ENCODE data around the gene KAT7.
"Not testable (repeated sequence)": the region's sequence is repeated elsewhere in the genome, so short reads cannot be mapped to it uniquely, and the experiment has no call there.

Gene KAT7

DNA sequence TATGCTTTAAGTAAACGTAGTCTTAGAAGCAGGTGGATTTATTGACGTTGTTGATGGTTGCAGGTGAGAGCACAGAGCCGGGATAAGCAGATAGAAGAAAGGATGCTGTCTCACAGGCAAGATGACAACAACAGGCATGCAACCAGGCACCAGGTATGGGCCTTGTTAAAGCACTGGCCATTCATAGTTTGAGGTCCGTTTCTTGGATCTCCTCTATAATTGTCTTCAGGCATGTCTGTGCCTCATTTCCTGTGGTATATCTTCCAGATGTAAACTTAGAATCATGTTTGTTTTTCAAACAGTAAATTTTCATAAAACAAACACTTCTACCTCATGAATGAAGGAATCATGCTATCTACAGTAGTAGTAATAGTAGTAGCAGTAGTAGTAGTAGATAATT is 20.6 kb downstream of the KAT7 start:
- no peak for DNase-seq (ENCODE audit: low read depth in 2 of 2)

DNA sequence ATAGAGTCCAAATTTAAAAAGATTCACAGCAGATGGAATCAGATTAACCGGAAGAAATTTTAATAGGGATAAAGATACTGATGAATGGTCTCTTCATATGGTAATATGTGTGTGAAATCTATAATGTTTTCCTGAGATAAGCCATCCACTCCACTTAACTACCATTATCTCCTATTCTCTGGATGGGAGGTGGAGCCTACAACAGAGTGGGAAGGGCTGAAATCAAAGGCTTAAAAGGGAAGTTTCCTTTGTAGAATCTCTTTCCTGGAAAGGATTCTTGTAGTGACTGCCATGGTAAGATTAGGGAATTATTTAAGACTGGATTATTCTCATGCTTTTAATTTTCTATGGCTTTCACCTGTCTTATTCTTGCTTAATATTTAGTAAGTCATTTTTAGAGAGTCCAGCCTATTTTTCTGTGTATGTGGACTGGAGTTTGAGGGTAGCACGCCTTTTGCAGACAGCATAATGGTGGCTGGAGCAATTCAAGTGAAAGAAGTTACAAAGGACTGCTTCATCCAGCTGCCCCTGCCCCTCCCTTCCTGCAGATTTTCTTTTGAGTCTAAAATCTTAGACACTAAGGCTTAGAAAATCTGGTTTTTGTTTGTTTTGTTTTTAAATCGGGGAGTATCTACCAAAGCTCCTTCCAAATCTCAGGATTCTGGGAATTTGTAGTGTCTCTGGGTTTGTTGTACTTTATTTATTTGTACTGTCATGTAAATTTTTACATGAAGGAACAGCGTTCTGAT is 26.5 kb downstream of the KAT7 start:
- DNase-seq (ENCODE audit: low read depth in 2 of 2): no peak

DNA sequence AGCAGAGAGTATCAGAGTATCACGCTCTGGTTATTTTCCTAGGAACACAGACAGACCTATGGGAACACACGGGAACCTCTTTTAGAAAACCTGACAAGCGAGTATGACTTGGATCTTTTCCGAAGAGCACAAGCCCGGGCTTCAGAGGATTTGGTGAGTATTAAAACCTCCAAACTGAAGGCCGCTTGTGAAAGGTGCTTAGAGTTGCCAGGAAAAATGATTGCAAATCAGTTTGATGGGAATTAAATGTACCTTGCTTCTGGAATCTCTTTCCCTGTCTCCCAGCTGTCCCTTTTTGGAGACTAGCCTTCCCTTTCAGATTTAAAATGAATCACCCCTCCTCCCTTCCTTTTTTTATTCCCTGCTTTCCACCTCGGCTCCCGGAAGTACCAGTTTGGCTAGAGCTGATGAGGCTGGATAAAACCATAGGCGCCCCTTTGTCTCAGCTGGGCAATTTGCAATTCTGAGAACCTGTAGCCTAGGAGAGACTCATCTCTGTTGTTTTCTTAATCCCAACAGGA is 27.3 kb downstream of the KAT7 start:
- no peak for DNase-seq (ENCODE audit: low read depth in 2 of 2)

DNA sequence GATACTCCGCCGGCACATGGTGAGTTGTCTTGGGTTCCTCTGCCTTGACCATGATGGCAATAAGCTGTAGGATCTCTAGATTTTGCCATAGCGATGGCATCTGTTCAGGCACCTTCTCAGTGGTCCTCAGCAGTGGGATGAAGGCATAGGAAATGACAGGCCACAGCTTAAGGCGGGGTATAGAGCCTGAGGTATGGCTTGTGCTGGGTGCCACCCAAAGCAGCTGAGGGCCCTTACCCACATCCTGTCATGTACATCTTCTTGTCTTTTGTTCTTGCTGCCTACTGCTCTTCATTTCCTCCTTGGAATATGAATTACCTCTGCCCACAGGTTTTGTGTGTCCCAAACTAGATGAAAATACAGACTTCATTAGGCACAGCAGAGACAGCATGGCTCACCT is 29.5 kb downstream of the KAT7 start:
- peak in 1 of 2 donors; percentile 18 for DNase-seq (ENCODE audit: low read depth in 2 of 2)

DNA sequence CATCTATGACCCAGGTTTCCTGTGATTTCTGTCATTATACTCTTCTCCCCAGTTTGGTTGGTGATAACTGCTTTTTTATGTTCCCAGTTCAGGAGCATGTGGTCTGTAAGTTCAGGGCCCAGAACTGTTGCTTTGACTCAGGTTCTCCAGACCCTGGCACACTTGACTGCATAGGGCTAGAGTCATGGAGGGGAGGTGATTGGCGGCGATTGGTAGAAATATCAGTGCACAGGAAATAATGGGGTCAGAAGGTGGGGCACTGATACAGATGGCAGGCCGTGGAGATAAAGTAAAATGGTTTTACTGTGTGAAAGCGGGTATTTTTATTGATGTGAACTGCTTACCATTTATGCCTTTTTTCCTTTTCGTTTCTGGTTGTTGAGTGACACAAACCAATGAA is 30.7 kb downstream of the KAT7 start:
- no peak for DNase-seq (ENCODE audit: low read depth in 2 of 2)

DNA sequence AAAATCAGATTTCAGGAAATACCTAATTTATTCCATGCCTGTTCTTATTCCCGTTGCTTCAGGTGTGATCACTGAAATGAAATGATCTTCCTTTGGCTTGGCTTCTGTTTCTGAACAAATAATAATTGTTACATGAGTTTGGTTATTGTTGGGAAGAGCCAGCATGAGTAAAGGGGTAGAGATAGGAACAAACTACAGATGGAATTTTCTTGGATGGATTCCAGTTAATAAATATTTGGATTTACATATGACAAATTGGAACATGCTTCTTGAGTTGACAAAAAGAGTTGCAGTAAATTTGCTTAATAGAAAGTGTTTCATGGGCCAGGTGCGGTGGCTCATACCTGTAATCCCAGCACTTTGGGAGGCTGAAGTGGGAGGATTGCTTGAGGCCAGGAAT is 31.2 kb downstream of the KAT7 start:
- no peak for DNase-seq (ENCODE audit: low read depth in 2 of 2)

DNA sequence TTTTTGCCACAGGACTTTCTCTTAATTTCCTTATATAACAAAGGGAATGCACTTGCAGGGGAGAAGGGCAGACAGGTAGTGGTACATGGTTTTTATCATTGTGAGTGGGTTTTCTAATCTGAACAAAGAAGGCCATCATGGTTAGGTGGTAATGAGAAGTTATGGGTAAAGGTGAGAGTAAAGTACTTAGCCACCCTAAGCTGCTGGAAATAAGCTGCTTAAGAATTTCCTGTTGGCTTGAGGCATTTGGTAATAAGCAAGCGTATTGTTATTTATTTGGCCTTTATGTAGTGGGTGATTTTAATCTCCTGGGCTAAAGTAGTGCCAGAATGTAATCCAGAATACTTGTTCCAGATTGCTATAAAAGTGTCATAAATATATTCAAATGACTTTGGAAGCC is 32.3 kb downstream of the KAT7 start:
- no peak for DNase-seq (ENCODE audit: low read depth in 2 of 2)

DNA sequence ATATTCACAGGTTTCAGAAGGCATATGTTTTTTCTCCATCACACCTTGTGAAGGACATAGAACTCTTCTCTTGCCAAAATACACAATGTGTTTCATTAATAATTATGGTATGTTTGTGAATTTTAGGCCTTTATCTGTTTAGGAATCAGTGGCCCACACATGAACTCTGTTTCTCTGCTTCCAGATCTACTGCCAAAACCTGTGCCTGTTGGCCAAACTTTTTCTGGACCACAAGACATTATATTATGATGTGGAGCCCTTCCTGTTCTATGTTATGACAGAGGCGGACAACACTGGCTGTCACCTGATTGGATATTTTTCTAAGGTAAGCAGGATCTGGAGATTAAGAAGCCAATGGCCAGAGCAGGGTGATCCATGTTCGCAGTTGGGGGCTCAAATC is 33.0 kb downstream of the KAT7 start:
- no peak for DNase-seq (ENCODE audit: low read depth in 2 of 2)

DNA sequence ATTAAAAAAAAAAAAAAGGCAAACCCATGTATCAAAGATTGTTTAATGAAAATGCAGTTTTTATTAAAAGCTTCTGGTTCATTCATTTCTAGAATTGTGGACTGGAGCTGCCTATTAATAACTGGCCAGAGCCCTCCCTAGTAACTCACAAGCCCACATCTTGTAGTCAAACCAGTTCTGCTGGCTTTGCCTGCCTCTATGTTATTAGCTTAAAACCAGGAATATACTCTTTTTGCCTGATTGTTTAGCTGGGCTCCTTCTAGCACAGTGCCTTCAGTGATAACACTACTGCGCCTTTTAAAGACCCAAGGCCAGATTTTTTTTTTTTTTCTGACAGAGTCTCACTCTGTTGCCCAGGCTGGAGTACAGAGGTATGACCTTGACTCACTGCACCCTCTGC is 33.4 kb downstream of the KAT7 start:
- no peak for DNase-seq (ENCODE audit: low read depth in 2 of 2)

DNA sequence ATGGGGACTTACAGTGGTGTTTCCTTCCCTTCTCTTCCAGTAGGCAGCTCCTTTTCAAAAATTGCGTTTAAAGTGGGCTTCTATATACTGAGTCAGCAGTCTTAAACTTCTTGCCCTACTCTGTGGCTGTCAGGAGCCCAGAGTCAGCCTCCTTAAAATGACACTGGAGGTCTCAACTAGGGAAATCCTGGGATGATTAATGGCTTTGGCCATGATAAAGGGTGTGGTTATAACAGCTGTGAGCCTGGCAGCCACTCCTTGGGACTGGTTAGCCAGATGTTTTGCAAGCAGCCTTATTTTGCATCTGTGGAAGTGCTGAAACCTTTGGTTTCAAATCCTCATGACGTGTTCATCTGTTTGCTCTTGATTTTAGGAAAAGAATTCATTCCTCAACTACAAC is 34.3 kb downstream of the KAT7 start:
- DNase-seq (ENCODE audit: low read depth in 2 of 2): no peak

DNA sequence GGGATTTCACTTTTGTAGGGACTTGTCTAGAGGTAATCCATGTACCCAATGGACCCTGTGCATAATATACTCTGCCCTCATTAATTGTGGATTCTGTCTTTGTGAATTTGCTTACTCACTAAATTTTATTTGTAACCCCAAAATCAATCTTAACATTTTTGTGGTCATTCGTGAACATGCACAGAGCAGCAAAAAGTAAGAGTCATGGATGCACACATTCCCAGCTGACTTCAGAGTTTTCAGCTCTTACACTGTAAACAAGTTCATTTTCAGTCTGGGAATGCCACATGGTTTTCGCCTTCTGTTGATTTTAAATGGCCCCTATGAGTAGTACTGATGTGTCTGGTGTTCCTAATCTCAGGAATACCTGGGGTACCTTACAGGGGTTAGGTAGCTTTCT is 35.1 kb downstream of the KAT7 start:
- no peak for DNase-seq (ENCODE audit: low read depth in 2 of 2)

DNA sequence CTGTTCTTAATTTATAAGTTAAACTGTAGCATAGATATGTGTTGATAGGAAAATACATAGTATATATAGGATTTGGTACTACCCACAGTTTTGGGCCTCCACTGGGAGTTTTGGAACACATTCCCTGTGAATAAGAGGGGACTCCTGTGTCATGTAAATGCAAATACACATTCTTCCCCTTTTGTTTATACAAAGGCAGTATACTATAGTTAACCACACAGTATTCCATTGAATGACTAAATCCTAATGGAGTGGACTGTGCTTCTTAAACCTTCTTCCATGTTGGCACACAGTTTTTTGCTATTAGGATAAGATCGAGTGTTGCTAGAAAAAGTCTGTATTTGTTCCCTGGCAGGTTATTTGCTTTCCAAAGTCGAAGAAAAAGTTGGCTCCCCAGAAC is 37.2 kb downstream of the KAT7 start:
- DNase-seq (ENCODE audit: low read depth in 2 of 2): no peak

DNA sequence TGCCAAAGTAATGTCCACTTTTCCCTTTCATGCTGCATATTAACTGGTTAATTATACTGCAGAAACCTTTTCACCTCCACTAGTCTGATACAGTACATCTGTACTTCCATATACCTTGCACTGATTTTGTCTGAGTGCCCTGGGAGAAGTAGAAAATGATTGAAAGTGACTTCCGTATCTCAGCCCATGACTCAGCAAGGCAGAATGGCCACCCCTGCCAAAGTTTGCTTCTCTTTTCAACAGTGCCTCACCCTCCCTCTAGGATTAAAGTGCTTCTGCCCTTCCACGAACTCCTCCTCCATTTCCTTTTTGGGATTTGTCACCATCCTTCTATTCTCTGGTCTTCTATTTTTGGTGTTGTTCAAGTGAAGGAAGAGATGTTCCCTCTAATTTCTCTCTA is 39.8 kb downstream of the KAT7 start:
- not testable (repeated sequence) for DNase-seq (ENCODE audit: low read depth in 2 of 2)

DNA sequence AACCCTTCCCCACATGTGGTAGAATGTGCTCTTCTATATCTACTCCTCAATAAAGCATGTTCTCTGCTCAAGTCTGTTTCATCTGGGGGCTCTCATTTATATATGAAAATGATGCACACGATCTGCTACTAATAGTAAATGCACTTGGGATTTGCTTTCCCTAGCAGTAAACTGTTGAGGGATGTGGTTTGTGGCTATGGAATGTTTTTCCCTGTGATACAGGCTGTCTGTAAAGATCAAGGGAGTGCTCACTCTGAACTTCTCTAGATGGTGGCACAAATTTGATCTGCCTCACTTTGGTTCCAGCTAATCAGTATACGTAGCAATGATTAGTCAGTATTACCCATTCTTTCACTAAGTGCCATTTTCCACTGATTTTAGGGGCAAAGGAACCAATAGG is 40.5 kb downstream of the KAT7 start:
- DNase-seq (ENCODE audit: low read depth in 2 of 2): no peak

DNA sequence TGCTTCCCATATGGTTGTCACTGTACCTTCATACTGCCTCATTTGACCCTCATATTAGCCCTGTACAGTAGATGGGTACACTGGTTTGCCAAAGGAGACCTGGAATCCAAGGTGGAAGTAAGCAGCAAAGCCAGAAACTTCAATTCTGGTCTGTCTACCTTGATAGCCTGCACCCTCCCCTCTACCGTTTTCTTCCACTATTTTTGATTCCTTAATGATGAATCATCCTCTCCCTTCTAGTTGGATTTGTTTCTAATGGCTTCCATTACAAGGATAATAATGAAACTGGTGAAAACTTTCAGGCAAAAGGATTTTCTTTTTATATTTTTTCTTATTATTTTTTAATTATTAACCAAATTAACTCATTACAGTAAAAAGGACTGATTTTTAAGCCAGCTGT is 42.1 kb downstream of the KAT7 start:
- DNase-seq (ENCODE audit: low read depth in 2 of 2): no peak

DNA sequence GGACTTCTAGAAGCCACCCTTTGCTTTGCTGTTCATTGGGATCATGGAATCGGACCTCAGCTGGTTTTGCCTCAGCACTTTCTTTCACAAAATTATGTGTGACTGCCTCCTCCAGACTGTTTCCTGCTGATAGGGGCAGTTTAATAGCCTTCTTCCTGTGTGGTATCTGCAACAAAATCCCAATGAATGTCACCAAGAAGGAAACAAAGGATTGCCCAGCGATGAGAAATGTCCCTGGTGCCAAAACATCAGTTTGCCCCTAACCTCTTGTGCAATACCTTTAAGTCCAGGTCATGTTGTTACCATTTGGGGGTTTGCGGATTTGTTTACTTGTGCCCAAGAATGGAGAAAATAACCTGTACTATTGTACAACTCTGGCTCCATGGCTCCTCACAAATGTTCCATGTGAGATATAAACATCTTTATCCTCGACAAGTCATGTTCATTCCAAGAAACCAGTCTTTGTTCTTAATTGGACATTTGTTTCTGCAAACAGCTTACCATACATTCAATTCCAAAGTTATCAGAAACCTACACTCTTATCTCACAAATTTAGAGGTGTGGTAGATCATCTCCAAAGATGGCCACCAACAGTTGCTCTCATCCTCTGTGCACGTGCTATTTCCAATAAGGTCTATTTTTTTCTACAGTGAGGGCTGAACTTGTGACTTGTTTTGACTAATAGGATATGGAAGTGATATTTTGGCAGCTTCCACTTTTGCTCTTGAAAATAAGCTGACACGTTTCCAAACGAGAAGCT is 44.5 kb downstream of the KAT7 start:
- no peak for DNase-seq (ENCODE audit: low read depth in 2 of 2)

DNA sequence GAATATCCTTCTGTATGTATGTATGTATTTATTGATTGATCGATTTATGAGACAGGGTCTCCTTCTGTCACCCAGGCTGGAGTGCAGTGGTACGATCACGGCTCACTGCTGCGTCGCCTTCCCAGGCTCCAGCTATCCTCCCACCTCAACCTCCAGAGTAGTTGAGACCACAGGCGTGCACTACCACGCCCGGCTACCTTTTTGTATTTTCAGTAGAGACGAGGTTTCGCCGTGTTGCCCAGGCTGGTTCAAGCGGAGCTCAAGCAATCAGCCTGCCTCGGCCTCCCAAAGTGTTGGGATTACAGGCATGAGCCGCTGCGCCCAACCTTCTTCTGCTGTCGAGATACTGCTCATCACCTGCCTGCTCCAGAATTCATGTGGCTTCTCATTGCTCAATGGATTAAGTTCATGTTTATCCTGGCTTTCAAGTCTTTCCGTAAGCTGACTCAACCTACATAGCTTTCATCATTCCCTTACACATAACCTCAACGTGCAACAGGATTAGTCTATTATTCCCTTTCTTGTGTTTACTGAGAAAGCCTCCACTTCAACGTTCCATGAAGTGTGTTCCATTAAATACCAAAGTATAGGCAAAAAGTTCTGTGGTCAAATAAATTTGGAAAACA is 45.8 kb downstream of the KAT7 start:
- no peak for DNase-seq (ENCODE audit: low read depth in 2 of 2)

DNA sequence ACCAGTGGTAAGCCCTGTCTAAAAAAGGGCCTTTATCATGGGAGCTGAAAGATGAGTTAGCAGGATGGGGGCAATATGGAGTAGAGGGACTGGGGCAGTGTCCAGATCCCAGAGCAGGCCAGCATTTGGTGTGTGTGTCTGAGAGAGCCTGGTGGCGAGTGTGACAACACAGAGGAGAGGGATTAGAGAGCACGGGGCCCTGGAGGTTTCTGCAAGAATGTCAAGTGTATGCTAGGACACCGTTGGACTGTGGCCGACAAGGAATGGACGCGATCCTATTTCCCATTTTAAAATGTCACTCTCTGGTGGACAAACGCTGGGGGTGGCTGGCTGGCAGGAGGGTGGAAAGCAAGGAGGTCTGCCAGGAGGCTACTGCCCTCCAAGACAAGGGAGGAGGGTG is 47.0 kb downstream of the KAT7 start:
- no peak for DNase-seq (ENCODE audit: low read depth in 2 of 2)

DNA sequence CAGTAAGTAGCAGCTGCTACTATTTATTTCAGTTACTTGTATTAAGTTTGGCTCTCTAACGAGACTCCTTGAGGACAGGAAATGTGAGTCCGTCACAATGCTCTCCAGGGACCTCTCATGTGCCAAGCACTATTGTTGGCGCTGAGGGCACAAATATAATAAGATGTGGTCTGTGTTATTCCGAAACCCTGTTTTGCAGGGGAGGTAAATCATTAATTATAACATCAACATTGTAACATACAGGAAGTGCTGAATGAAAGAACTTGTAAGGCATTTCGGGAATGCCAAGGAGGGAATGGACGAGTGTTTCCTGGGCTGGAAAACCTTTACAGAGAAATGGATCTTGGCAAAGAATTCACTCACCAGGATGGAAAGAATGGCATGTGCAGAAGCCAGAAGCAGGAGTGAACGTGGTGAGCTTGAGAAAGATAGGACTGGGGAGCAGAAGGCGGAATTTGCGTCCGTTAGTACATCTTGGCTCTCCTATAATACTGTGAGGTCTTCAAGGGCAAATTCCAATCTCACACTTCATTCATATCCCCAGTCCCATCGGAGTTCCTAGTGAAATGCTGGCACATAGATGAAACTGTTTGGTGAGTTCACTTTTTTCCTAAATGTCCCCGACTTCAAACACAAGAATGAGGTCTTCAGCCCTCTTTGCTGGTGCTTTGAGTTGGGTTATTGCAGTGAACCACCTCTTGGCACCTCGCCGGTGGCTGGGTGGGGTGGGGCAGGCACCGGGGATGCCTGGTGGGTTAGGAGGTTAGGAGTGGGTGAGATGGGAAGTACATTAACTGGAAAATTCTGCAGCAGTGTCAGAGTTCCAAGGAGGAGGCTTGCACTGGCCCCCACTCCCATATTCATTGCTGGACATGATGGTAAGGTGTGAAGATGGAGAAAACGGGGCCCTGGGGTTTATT is 47.9 kb downstream of the KAT7 start:
- no peak for DNase-seq (ENCODE audit: low read depth in 2 of 2)

DNA sequence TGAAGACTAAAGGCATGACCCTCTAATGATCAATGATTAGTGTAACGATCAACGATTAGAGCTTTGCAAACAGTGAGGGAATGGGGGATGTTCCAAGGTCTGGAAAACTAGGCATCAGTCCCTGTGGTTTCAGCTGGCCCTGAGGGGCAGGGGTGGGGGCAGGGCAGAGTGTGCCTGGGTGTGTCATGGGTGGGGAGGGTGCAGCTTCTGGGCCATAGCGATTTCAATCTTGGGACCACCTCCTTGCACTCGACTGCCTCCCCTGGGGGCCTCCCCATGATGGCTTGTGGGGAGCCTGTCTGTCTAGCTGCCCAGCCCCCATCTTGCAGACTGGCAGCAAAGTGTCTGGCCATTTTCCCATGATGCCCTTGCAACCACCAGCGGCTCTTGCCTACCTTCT is 51.0 kb downstream of the KAT7 start:
- DNase-seq (ENCODE audit: low read depth in 2 of 2): no peak

DNA sequence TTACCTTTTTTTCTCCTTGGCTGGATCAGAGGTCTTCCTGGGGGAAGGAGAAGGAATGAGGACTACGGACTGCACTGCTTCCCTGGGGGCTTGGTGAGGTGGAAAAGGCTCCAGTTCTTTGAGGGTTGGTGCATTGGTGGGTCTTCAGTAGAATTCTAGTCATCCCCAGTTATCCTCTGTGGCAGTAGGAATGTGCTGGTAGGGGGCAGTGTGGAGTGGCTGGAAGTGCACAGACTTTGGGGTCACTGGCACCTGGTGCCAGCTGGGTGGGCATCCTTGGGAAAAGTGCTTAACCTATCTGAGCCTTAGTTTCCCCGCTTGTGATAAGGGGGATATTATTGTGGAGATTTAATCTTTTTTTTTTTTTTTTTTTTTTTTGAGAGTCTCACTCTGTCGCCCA is 53.1 kb downstream of the KAT7 start:
- no peak for DNase-seq (ENCODE audit: low read depth in 2 of 2)

DNA sequence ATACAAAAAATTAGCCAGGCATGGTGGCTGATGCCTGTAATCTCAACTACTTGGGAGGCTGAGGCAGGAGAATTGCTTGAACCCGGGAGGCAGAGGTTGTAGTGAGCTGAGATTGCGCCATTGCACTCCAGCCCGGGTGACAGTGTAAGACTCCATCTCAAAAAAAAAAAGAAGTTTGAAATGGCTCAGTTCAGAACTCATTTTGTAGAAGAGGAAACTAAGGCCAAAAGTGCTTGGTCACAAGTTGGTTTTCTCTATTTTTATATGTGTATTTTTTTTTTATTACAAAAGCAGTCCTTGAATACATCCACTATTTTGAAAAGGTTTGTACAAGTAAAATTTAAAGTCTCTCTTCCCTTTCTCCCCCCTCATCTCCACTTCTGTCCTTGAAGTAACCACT is 53.9 kb downstream of the KAT7 start:
- DNase-seq (ENCODE audit: low read depth in 2 of 2): no peak

All from stimulated activated CD4-positive, alpha-beta T cell treated with anti-CD3 and anti-CD28 coated beads, Interleukin-1b, Interleukin-23, amount 100 ng/mL, for 4 hours (primary cell).